Neural cell (in vitro differentiated cells): ENCODE results near the gene PLD4. TPM values are rescaled to one million over a fixed set of nuclear protein-coding genes. Genes with fewer than 3 reads are reported as not detected.

Source experiments
- H2AFZ ChIP-seq: fragments of 200-600, 300-800 bp; sonication (generic), shearing (Covaris generic); 2 replicates; pipeline ENCODE4 v1.6.0; 2014; ENCODE audit warnings: low read depth, mild to moderate bottlenecking, antibody characterized with exemption, low read length, moderate library complexity
- H3F3A ChIP-seq: fragments of 200-600 bp; shearing (Covaris generic); 2 replicates; pipeline ENCODE4 v1.6.1; 2016; ENCODE audit warnings: mild to moderate bottlenecking, moderate library complexity, mixed read lengths, antibody characterized with exemption, low read length; ENCODE audit not compliant: insufficient read depth, poor library complexity, severe bottlenecking
- H3K27ac ChIP-seq: fragments of 200-600, 300-800 bp; sonication (generic), shearing (Covaris generic); 2 replicates; pipeline ENCODE4 v1.5.1; 2014; ENCODE audit warnings: mild to moderate bottlenecking, low read length, moderate library complexity
- H3K27me3 ChIP-seq: fragments of 300-800, 200-600 bp; sonication (generic), shearing (Covaris generic); 2 replicates; pipeline ENCODE4 v1.6.0; 2014; ENCODE audit warnings: mild to moderate bottlenecking, low read depth, low read length, moderate library complexity; ENCODE audit not compliant: insufficient read depth
- H3K36me3 ChIP-seq: fragments of 300-800, 200-600 bp; sonication (generic), shearing (Covaris generic); 2 replicates; pipeline ENCODE4 v1.5.1; 2014; ENCODE audit warnings: mild to moderate bottlenecking, antibody characterized with exemption, low read length, moderate library complexity; ENCODE audit not compliant: insufficient read depth
- H3K4me2 ChIP-seq: fragments of 300-800, 200-600 bp; sonication (generic), shearing (Covaris generic); 2 replicates; pipeline ENCODE4 v1.6.0; 2014; ENCODE audit warnings: mild to moderate bottlenecking, low read length
- H3K4me3 ChIP-seq: fragments of 300-800, 200-600 bp; sonication (generic), shearing (Covaris generic); 2 replicates; pipeline ENCODE4 v1.5.1; 2014; ENCODE audit warnings: mild to moderate bottlenecking, low read length, moderate library complexity
- H3K79me2 ChIP-seq: fragments of 200-600 bp; shearing (Covaris generic); replicated peaks from 2 replicates; pipeline ENCODE4 v1.6.0; 2014; ENCODE audit warnings: mild to moderate bottlenecking, low read length, moderate library complexity; ENCODE audit not compliant: insufficient read depth
- H3K9ac ChIP-seq: fragments of 300-800, 200-600 bp; sonication (generic), shearing (Covaris generic); 2 replicates; pipeline ENCODE4 v1.6.1; 2016; ENCODE audit warnings: mild to moderate bottlenecking, low read length, mixed read lengths
- H3K9me2 ChIP-seq: fragments of 200-600 bp; shearing (Covaris generic); 2 replicates; pipeline ENCODE4 v1.6.1; 2016; ENCODE audit warnings: mild to moderate bottlenecking, low read length, mixed read lengths; ENCODE audit not compliant: insufficient read depth
- H3K9me3 ChIP-seq: fragments of 200-600, 300-800 bp; sonication (generic), shearing (Covaris generic); 2 replicates; pipeline ENCODE4 v1.6.1; 2016; ENCODE audit warnings: mild to moderate bottlenecking, mixed run types, low read length, moderate library complexity, mixed read lengths
- H4K20me1 ChIP-seq: fragments of 200-600 bp; shearing (Covaris generic); 2 replicates; pipeline ENCODE4 v1.6.1; 2016; ENCODE audit warnings: mild to moderate bottlenecking, mixed run types; ENCODE audit not compliant: insufficient read depth
- EP300 ChIP-seq: fragments of 450-650 bp; conservative IDR thresholded peaks from 2 replicates; pipeline ENCODE4 v1.6.1; 2014; ENCODE audit warnings: antibody characterized with exemption, mild to moderate bottlenecking, moderate library complexity; ENCODE audit not compliant: poor library complexity, severe bottlenecking
- EZH2 ChIP-seq: fragments of 200-600, 300-800 bp; shearing (Covaris generic), sonication (generic); IDR thresholded peaks from 2 replicates; pipeline ENCODE4 v1.6.1; 2014; ENCODE audit warnings: antibody characterized with exemption, low read length, borderline replicate concordance, mild to moderate bottlenecking; ENCODE audit not compliant: insufficient read depth, poor library complexity, severe bottlenecking
- MXI1 ChIP-seq: fragments of 450-650 bp; conservative IDR thresholded peaks from 2 replicates; pipeline ENCODE4 v1.6.1; 2014; ENCODE audit warnings: antibody characterized with exemption, mild to moderate bottlenecking; ENCODE audit not compliant: poor library complexity, severe bottlenecking
- POLR2AphosphoS5 ChIP-seq: IDR thresholded peaks from 2 replicates; pipeline ENCODE4 v1.6.1; 2012
- RAD21 ChIP-seq: fragments of 450-650 bp; conservative IDR thresholded peaks from 2 replicates; pipeline ENCODE4 v1.6.1; 2014; ENCODE audit warnings: antibody characterized with exemption, mild to moderate bottlenecking, moderate library complexity
- SMC3 ChIP-seq: fragments of 450-650 bp; conservative IDR thresholded peaks from 2 replicates; pipeline ENCODE4 v1.6.1; 2014; ENCODE audit warnings: antibody characterized with exemption, mild to moderate bottlenecking, moderate library complexity; ENCODE audit not compliant: poor library complexity
- TAF1 ChIP-seq: IDR thresholded peaks from 2 replicates; pipeline ENCODE4 v1.6.1; 2012; ENCODE audit warnings: low read depth
- polyA plus RNA-seq: library from polyadenylated mRNA; depleted of rRNA; stranded (reverse); fragments of >200 nt; gene quantifications from 2 replicates; pipeline ENCODE4 v1.2.3, GENCODE V29; 2014
- TF ChIP-seq, protein P1 (sequence below): fragments of 450-650 bp; IDR thresholded peaks from 2 replicates; pipeline ENCODE4 v1.5.1; 2014; ENCODE audit warnings: antibody characterized with exemption, mild to moderate bottlenecking, moderate library complexity; ENCODE audit not compliant: poor library complexity, severe bottlenecking
- TF ChIP-seq, protein P2 (sequence below): IDR thresholded peaks from 2 replicates; pipeline ENCODE4 v1.6.1; 2012; ENCODE audit warnings: borderline replicate concordance

PLD4 gene
- polyA plus RNA-seq, 1 donor from 2014 or later: not detected

- Histone ChIP-seq H3F3A (no peaks in the 10 kb centered on the region), H4K20me1 (no peaks in the 10 kb centered on the region), H3K79me2 (no peaks in the 10 kb centered on the region), H2AFZ (no peak overlapping the region), H3K4me3 (no peak overlapping the region), H3K9me2 (no peaks in the 10 kb centered on the region), H3K27ac (no peak overlapping the region), H3K27me3 (peaks cover 24% of the 10 kb centered on the region), H3K4me2 (no peak overlapping the region), H3K9ac (no peak overlapping the region), H3K9me3 (no peaks in the 10 kb centered on the region), H3K36me3 (no peaks in the 10 kb centered on the region)
- no peak for TF ChIP-seq POLR2AphosphoS5
- TF ChIP-seq RAD21: no peak
- no peak for TF ChIP-seq EZH2
- TF ChIP-seq EP300: no peak
- TF ChIP-seq SMC3: no peak
- TF ChIP-seq, protein P1, sequence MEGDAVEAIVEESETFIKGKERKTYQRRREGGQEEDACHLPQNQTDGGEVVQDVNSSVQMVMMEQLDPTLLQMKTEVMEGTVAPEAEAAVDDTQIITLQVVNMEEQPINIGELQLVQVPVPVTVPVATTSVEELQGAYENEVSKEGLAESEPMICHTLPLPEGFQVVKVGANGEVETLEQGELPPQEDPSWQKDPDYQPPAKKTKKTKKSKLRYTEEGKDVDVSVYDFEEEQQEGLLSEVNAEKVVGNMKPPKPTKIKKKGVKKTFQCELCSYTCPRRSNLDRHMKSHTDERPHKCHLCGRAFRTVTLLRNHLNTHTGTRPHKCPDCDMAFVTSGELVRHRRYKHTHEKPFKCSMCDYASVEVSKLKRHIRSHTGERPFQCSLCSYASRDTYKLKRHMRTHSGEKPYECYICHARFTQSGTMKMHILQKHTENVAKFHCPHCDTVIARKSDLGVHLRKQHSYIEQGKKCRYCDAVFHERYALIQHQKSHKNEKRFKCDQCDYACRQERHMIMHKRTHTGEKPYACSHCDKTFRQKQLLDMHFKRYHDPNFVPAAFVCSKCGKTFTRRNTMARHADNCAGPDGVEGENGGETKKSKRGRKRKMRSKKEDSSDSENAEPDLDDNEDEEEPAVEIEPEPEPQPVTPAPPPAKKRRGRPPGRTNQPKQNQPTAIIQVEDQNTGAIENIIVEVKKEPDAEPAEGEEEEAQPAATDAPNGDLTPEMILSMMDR: no peak
- TF ChIP-seq TAF1: no peak
- TF ChIP-seq MXI1: no peak
- TF ChIP-seq, protein P2, sequence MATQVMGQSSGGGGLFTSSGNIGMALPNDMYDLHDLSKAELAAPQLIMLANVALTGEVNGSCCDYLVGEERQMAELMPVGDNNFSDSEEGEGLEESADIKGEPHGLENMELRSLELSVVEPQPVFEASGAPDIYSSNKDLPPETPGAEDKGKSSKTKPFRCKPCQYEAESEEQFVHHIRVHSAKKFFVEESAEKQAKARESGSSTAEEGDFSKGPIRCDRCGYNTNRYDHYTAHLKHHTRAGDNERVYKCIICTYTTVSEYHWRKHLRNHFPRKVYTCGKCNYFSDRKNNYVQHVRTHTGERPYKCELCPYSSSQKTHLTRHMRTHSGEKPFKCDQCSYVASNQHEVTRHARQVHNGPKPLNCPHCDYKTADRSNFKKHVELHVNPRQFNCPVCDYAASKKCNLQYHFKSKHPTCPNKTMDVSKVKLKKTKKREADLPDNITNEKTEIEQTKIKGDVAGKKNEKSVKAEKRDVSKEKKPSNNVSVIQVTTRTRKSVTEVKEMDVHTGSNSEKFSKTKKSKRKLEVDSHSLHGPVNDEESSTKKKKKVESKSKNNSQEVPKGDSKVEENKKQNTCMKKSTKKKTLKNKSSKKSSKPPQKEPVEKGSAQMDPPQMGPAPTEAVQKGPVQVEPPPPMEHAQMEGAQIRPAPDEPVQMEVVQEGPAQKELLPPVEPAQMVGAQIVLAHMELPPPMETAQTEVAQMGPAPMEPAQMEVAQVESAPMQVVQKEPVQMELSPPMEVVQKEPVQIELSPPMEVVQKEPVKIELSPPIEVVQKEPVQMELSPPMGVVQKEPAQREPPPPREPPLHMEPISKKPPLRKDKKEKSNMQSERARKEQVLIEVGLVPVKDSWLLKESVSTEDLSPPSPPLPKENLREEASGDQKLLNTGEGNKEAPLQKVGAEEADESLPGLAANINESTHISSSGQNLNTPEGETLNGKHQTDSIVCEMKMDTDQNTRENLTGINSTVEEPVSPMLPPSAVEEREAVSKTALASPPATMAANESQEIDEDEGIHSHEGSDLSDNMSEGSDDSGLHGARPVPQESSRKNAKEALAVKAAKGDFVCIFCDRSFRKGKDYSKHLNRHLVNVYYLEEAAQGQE: no peak
Observed at GRCh38 chr14:104937161-104937560, 12.5 kb downstream of the PLD4 start.

GRCh38 chr14:104937694-104938365, 13.2 kb downstream of the PLD4 start:
- H3K9ac ChIP-seq: no peak overlapping the region
- peaks cover 17% of the 10 kb centered on the region for H3K27me3 ChIP-seq
- no peaks in the 10 kb centered on the region for H3K9me2 ChIP-seq
- TF ChIP-seq TAF1: no peak
- TF ChIP-seq EZH2: no peak
- TF ChIP-seq RAD21: no peak
- TF ChIP-seq, protein P1: no peak
- no peak for TF ChIP-seq EP300
- no peak for TF ChIP-seq SMC3
- no peak for TF ChIP-seq MXI1
- TF ChIP-seq, protein P2: no peak
- TF ChIP-seq POLR2AphosphoS5: no peak
- no peak overlapping the region for H3K4me3 ChIP-seq
- no peaks in the 10 kb centered on the region for H3K9me3 ChIP-seq
- no peaks in the 10 kb centered on the region for H4K20me1 ChIP-seq
- H3K79me2 ChIP-seq: no peaks in the 10 kb centered on the region
- H3K27ac ChIP-seq: no peak overlapping the region
- H3F3A ChIP-seq: no peaks in the 10 kb centered on the region
- H3K36me3 ChIP-seq: no peaks in the 10 kb centered on the region
- no peak overlapping the region for H3K4me2 ChIP-seq
- H2AFZ ChIP-seq: no peak overlapping the region
